Measurements from ENCODE around the gene PSMA6. TPM values are rescaled to one million over a fixed set of nuclear protein-coding genes. Genes with fewer than 3 reads are reported as not detected.
A peak's percentile ranks its signal among the peaks of the same experiment; 100 is the strongest.

PSMA6 gene
- total RNA-seq, 4 donors from 2014 or later, result 24.5 to 141 (median 81.2) TPM

- in situ Hi-C loops (cut with MboI; ENCODE audit: low pct_ligation_motif_present in 1 of 4, low pct_unique_long_range_greater_than_20kb in 1 of 4, low sequenced_read_pairs in 3 of 4), result loop anchor here in 1 of 4 donors (25.0 kb wide), 1 partner anchor 128 kb away; the partner anchor contains the start of gene NFKBIA
Observed at GRCh38 chr14:35284506-35284905, 7.7 kb upstream of the PSMA6 start.

GRCh38 chr14:35285168-35286002, 6.8 kb upstream of the PSMA6 start:
- 70 to 76% methylated on average over 4 to 5 of the region's 5 CpGs for WGBS, 2 donors (ENCODE audit: low coverage in 1 of 2)
- Histone ChIP-seq H3K36me3 (no peaks in the 10 kb centered on the region), H3K27ac (peak overlapping the region; percentile 2 to 61 (median 31)), H3K27me3 (no peaks in the 10 kb centered on the region), H3K4me1 (peaks cover 0 to 2% (median 0%) of the 10 kb centered on the region in 4 donors), H3K4me3 (no peak overlapping the region), H3K9me3 (no peaks in the 10 kb centered on the region)
- no peak for DNase-seq
- intact Hi-C loops (cut with DNase I; ENCODE audit: low total_unique reads) (no loop called here), in situ Hi-C loops (cut with MboI; ENCODE audit: low pct_ligation_motif_present in 1 of 4, low pct_unique_long_range_greater_than_20kb in 1 of 4, low sequenced_read_pairs in 3 of 4) (loop anchor here in 1 of 4 donors (25.0 kb wide), 1 partner anchor 127 kb away; the partner anchor contains the start of gene NFKBIA)
- no peak for TF ChIP-seq POLR2AphosphoS5 (IDR thresholded peaks at IDR 0.05)
- TF ChIP-seq EP300 (IDR thresholded peaks at IDR 0.05; ENCODE audit: low read depth), result no peak
- no peak for TF ChIP-seq CTCF (IDR thresholded peaks at IDR 0.05)
- no peak for TF ChIP-seq POLR2A (IDR thresholded peaks at IDR 0.05)

More at GRCh38 chr14:35284506-35284905, 7.7 kb upstream of the PSMA6 start:
- H3K36me3 ChIP-seq, result no peaks in the 10 kb centered on the region
- WGBS, 2 donors (ENCODE audit: low coverage in 1 of 2), result 95% methylated on average over 2 of the region's 2 CpGs
- no peak for TF ChIP-seq EP300 (IDR thresholded peaks at IDR 0.05; ENCODE audit: low read depth)
- TF ChIP-seq CTCF (IDR thresholded peaks at IDR 0.05), result no peak
- TF ChIP-seq POLR2A (IDR thresholded peaks at IDR 0.05), result no peak
- no peak for TF ChIP-seq POLR2AphosphoS5 (IDR thresholded peaks at IDR 0.05)
- H3K4me1 ChIP-seq, result peaks cover 0 to 2% (median 0%) of the 10 kb centered on the region in 4 donors
- H3K9me3 ChIP-seq, result no peaks in the 10 kb centered on the region
- no peaks in the 10 kb centered on the region for H3K27me3 ChIP-seq
- H3K27ac ChIP-seq, result peak overlapping the region in 1 of 4 donors; percentile 2
- no peak for DNase-seq
- H3K4me3 ChIP-seq, result no peak overlapping the region
- intact Hi-C loops (cut with DNase I; ENCODE audit: low total_unique reads), result no loop called here

- in situ Hi-C loops (cut with MboI; ENCODE audit: low pct_ligation_motif_present in 1 of 4, low pct_unique_long_range_greater_than_20kb in 1 of 4, low sequenced_read_pairs in 3 of 4), result loop anchor here in 1 of 4 donors (25.0 kb wide), 1 partner anchor 126 kb away; the partner anchor contains the start of gene NFKBIA
Observed at GRCh38 chr14:35286003-35286600, 6.1 kb upstream of the PSMA6 start.

More at GRCh38 chr14:35286003-35286600, 6.1 kb upstream of the PSMA6 start:
- DNase-seq, result no peak
- H3K4me3 ChIP-seq, result no peak overlapping the region
- intact Hi-C loops (cut with DNase I; ENCODE audit: low total_unique reads), result no loop called here
- H3K27ac ChIP-seq, result peak overlapping the region in 2 of 4 donors; percentile 60 to 61
- no peaks in the 10 kb centered on the region for H3K9me3 ChIP-seq
- WGBS, 2 donors (ENCODE audit: low coverage in 1 of 2), result 61 to 78% methylated on average over 7 to 8 of the region's 8 CpGs
- no peaks in the 10 kb centered on the region for H3K27me3 ChIP-seq
- TF ChIP-seq POLR2A (IDR thresholded peaks at IDR 0.05) (no peak), EP300 (IDR thresholded peaks at IDR 0.05; ENCODE audit: low read depth) (no peak), CTCF (IDR thresholded peaks at IDR 0.05) (no peak), POLR2AphosphoS5 (IDR thresholded peaks at IDR 0.05) (no peak)
- peaks cover 0 to 2% (median 1%) of the 10 kb centered on the region in 4 donors for H3K4me1 ChIP-seq
- no peaks in the 10 kb centered on the region for H3K36me3 ChIP-seq
